Activated T-helper 1 cell treated with Interleukin-2 at 50 U/mL for 16 hours (primary cell): ENCODE data around the gene SAA1.
"Not testable (repeated sequence)": the region's sequence is repeated elsewhere in the genome, so short reads cannot be mapped to it uniquely, and the experiment has no call there.

ENCODE experiments used
- DNase-seq: peaks from one replicate; pipeline ENCODE4 v3.0.0-alpha.2; 2020; ENCODE audit warnings: low read depth

SAA1 gene

GRCh38 chr11:18259259-18259658 lies 6.8 kb upstream of the SAA1 start:
- DNase-seq = no peak

GRCh38 chr11:18261721-18262120 lies 4.3 kb upstream of the SAA1 start:
- DNase-seq = no peak

GRCh38 chr11:18262681-18263350 lies 3.2 kb upstream of the SAA1 start:
- DNase-seq = not testable (repeated sequence)

GRCh38 chr11:18264035-18264434 lies 2.0 kb upstream of the SAA1 start:
- DNase-seq = no peak

- DNase-seq = no peak
Measured at GRCh38 chr11:18264677-18265555, 1.1 kb upstream of the SAA1 start.

- not testable (repeated sequence) for DNase-seq
Measured at GRCh38 chr11:18267335-18268133, 1.5 kb downstream of the SAA1 start.

GRCh38 chr11:18269252-18269651 lies 3.2 kb downstream of the SAA1 start:
- not testable (repeated sequence) for DNase-seq

GRCh38 chr11:18270102-18270501 lies 4.0 kb downstream of the SAA1 start:
- DNase-seq = no peak

- no peak for DNase-seq
Measured at GRCh38 chr11:18271206-18271605, 5.1 kb downstream of the SAA1 start.

GRCh38 chr11:18277565-18278271 lies 11.7 kb downstream of the SAA1 start:
- no peak for DNase-seq

- no peak for DNase-seq
Measured at GRCh38 chr11:18280438-18281045, 14.5 kb downstream of the SAA1 start.

GRCh38 chr11:18282626-18283025 lies 16.6 kb downstream of the SAA1 start:
- no peak for DNase-seq

- no peak for DNase-seq
Measured at GRCh38 chr11:18285841-18286240, 19.8 kb downstream of the SAA1 start.

GRCh38 chr11:18288911-18289310 lies 22.8 kb downstream of the SAA1 start:
- DNase-seq = no peak

GRCh38 chr11:18294862-18295261 lies 28.8 kb downstream of the SAA1 start:
- DNase-seq = no peak

- no peak for DNase-seq
Measured at GRCh38 chr11:18295316-18295715, 29.3 kb downstream of the SAA1 start.

GRCh38 chr11:18299721-18300120 lies 33.7 kb downstream of the SAA1 start:
- DNase-seq = no peak

GRCh38 chr11:18304745-18305144 lies 38.7 kb downstream of the SAA1 start:
- DNase-seq = no peak

- DNase-seq = no peak
Measured at GRCh38 chr11:18307461-18308139, 41.5 kb downstream of the SAA1 start.

GRCh38 chr11:18308242-18308641 lies 42.2 kb downstream of the SAA1 start:
- DNase-seq = no peak

GRCh38 chr11:18309691-18310090 lies 43.6 kb downstream of the SAA1 start:
- DNase-seq = no peak
